HCT116 (cell line): Measurements from ENCODE around the gene LHPP.

ENCODE experiments used
- EZH2phosphoT487 ChIP-seq: fragments of 200-600 bp; IDR thresholded peaks from 2 replicates; pipeline ENCODE4 v1.6.1; 2018; ENCODE audit warnings: antibody characterized with exemption, borderline replicate concordance
- POLR2A ChIP-seq: IDR thresholded peaks from 2 replicates; pipeline ENCODE4 v1.7.0; 2011; ENCODE audit warnings: borderline replicate concordance; ENCODE audit not compliant: insufficient read depth, insufficient read length; ENCODE audit errors: extremely low read depth
- POLR2AphosphoS5 ChIP-seq: IDR thresholded peaks from 2 replicates; pipeline ENCODE4 v1.6.1; 2011; ENCODE audit warnings: mild to moderate bottlenecking, low read depth, low read length, moderate library complexity
- TCF7L2 ChIP-seq: IDR thresholded peaks from 2 replicates; pipeline ENCODE4 v1.7.0; 2011; ENCODE audit warnings: borderline replicate concordance, inconsistent platforms; ENCODE audit not compliant: insufficient read depth, insufficient read length; ENCODE audit errors: extremely low read depth
- YY1 ChIP-seq: IDR thresholded peaks from 2 replicates; pipeline ENCODE4 v1.6.1; 2011; ENCODE audit warnings: low read length, low read depth, moderate library complexity, mild to moderate bottlenecking; ENCODE audit not compliant: insufficient replicate concordance; ENCODE audit errors: extremely low read depth
- TF ChIP-seq, protein P1 (sequence below), 3 experiments: fragments of 200-600 bp in 1 of 3; sonication (generic) in 1 of 3; IDR thresholded peaks in 2 of 3; conservative IDR thresholded peaks in 1 of 3; 2 replicates each; pipeline ENCODE4 v1.5.1; 2012 to 2017; ENCODE audit warnings: low read depth in 2 of 3, low read length in 2 of 3, antibody characterized with exemption in 1 of 3, borderline replicate concordance in 1 of 3, control low read depth in 1 of 3, mild to moderate bottlenecking in 1 of 3, mixed read lengths in 1 of 3, mixed run types in 1 of 3, moderate library complexity in 1 of 3; ENCODE audit not compliant: insufficient read depth in 1 of 3

DNA sequence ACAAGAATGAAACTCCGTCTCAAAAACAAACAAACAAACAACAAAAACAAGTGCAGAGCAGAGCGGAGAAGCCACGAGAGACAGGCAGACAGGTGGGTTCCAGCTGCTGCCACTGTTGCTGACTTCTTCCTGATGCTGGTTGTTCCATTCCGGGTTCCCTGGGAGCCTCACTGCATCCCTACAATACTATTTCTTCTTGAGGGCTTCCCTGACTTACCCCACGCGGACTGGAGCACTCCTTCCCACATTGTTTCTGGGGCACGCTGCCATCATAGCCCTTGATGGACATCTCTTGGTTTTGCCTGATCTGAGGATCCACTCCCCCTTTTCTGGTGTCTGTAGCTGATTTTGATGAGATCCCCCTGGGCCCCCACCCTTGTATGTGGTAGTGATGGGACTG lies 6.2 kb upstream of the LHPP start:
- TF ChIP-seq, protein P1, sequence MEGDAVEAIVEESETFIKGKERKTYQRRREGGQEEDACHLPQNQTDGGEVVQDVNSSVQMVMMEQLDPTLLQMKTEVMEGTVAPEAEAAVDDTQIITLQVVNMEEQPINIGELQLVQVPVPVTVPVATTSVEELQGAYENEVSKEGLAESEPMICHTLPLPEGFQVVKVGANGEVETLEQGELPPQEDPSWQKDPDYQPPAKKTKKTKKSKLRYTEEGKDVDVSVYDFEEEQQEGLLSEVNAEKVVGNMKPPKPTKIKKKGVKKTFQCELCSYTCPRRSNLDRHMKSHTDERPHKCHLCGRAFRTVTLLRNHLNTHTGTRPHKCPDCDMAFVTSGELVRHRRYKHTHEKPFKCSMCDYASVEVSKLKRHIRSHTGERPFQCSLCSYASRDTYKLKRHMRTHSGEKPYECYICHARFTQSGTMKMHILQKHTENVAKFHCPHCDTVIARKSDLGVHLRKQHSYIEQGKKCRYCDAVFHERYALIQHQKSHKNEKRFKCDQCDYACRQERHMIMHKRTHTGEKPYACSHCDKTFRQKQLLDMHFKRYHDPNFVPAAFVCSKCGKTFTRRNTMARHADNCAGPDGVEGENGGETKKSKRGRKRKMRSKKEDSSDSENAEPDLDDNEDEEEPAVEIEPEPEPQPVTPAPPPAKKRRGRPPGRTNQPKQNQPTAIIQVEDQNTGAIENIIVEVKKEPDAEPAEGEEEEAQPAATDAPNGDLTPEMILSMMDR (IDR thresholded peaks at IDR 0.05 in 2 of 3, conservative IDR thresholded peaks at IDR 0.05 in 1 of 3; ENCODE audit: borderline replicate concordance in 1 of 3, insufficient read depth in 1 of 3, low read depth in 2 of 3, low read length in 2 of 3), result no peak
- no peak for TF ChIP-seq EZH2phosphoT487
- TF ChIP-seq YY1, result no peak
- TF ChIP-seq POLR2A, result no peak
- no peak for TF ChIP-seq TCF7L2
- TF ChIP-seq POLR2AphosphoS5, result no peak
